ENCODE data around the gene EIF2B2. TPM values are rescaled to one million over a fixed set of nuclear protein-coding genes. Genes with fewer than 3 reads are reported as not detected.

Gene EIF2B2
- polyA plus RNA-seq, 1 donor = 63.3 TPM

DNA sequence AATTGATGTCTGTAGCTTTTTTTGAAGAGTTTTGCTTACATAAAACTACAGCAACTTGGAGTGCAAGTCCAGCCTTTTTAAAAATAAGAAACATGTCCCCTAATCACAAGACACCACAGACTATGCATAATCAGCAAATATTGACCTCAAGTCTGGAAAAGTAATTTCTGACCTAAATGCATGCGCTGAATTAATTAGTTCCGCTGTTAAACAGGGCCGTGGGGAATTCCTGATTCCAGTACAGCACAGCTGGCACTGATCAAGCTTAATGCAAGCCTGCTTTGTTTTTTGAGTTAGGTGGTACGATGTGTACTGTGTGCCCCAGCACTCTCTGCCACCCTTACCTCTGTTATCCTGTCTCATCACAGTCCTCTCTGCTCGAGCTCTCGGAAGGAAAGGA, 39.3 kb downstream of the EIF2B2 start:
- DNase-seq = no peak

DNA sequence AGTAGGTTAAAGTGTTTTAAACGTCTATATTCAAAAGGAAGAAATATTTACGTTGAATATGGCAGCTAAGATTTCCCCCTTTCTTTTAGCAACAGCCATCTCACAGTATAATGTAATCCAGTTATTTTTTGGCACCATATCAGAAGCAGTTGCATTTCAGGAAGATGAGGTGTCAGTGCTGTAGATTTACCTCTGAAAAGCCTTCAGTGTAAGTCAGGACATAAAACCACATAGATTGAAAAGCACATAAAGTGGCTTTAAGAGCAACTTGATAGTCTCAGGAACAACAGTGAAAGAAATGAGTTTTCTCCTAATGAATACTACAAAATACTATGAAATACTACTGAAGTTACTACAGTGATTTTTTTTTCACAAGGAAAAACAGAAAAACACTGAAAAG, 41.6 kb downstream of the EIF2B2 start:
- DNase-seq = no peak

DNA sequence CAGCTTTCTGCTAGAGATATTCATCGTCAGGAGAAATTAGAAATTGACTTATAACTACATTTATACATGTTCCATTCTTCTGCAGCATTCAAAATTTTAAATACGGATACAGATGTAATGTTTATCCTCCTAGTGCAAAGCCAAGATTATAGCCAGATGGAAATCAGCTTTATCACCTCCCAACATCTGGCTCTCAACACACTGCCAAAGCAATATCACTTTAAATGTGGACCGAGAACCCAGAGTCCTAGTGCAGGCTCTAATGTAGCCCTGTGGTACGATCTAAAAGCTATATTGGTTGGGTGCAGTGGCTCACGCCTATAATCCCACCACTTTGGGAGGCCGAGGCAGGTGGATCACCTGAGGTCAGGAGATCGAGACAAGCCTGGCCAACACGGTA, 42.0 kb downstream of the EIF2B2 start:
- no peak for DNase-seq

DNA sequence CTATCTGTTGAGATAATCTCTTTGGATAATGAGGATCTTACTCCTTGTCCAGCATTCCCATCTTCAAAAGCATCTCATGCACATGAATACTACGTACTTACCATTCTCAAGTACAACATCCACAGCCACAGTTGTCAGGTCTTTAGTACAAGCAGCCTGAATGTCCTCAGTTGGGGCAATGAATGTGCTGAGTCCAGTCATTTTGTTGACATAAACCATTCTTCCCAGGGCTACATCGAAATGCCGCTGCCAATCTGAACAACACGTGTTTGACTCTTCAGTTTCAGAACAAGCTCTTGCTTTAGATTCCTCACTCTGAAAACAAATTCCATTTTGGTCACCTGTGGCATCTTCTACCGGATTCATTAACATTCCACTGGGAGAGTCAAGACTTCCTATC, 43.6 kb downstream of the EIF2B2 start:
- no peak for DNase-seq

DNA sequence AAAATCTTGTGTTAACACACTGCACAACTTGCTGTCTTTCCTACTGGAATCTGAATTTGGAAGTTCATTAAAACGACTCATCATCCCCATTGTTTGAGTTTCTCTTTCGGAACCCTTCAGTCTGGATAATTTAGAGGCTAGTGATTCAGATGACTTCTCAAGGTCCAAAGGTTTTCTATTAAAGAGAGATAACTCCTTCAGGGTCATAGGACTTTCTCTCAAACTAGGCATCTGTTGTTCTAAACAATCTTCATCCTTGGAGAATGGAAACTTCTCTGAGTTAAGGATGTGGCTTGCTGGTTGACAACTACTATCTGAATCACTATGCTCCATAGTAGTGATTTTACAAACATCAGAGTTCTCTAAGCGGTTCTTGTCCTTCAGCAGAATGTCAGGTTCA, 44.2 kb downstream of the EIF2B2 start:
- DNase-seq = no peak

DNA sequence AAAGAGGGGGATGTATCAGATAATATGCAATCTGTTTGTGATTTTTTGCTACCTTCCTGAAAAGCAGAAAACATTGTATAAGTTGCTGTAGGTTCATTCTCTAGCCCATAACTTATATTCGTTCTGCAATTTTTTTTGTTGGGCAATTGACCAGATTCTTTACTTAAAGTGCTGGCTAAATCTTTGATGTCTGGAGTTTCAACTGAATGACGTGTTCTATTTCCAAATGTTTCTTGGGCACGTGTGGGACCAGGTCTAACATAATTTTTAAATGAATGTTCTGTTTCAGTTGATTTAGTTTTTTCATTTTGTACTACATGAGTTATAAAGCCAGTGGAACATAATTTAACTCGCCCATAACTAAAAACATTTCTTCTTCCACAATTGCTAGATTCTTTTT, 44.8 kb downstream of the EIF2B2 start:
- no peak for DNase-seq

DNA sequence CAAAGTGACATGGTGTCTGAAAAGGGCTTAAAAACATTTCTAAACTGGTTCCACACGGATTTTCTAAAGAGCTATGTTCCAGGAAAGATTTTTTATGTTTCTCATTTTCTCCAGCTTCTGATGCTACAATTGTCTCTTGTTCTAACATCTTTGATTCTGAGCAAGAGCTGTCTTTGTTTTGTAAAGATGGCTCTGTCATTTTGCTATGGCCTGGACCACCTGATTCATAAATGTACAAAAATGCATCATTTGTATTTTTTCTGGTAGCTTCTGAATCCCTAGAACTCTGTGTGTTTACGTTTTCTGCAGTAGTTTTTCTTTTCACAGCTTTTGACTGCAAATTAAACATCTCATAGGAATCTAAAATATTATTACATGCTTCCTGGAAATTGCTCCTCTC, 45.4 kb downstream of the EIF2B2 start:
- no peak for DNase-seq

DNA sequence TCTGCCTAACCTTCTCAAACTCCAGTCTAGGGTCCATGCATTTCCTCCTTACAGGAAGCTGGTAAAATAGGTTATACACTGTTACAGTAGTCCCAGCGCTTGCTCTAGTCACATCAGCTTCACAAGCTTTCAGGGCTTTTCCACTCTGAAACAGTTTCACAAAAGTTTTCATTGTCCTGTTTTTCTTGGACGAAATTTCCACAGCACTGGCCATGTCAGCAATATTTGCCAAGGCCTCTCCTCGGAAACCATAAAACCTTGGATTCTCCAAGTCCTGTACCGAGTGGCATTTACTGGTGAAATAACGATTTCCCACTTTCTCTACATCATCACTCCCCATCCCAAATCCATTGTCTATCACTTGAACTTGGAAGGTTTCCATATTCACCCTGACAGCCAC, 46.4 kb downstream of the EIF2B2 start:
- DNase-seq = no peak

DNA sequence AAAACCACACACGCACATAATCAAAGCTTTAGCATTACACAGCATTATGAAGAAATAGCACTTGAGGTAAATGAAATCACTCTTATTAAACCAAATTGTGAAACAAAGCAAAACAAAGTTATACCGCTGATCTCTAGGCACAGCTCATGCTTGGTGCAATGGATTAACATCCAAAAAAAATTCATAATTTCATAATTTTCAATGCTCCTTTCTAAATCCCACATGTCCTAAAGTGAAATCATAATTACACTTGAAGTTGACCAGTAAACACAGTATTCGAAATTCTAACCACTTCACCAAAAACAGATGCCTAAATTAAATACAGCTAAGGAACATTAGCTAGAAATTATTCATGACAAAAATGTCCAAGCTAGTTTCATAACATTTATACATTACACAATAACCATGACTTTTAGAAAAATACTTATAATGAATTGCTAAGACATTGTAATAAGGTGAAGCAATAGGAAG, 47.0 kb downstream of the EIF2B2 start:
- DNase-seq = no peak

DNA sequence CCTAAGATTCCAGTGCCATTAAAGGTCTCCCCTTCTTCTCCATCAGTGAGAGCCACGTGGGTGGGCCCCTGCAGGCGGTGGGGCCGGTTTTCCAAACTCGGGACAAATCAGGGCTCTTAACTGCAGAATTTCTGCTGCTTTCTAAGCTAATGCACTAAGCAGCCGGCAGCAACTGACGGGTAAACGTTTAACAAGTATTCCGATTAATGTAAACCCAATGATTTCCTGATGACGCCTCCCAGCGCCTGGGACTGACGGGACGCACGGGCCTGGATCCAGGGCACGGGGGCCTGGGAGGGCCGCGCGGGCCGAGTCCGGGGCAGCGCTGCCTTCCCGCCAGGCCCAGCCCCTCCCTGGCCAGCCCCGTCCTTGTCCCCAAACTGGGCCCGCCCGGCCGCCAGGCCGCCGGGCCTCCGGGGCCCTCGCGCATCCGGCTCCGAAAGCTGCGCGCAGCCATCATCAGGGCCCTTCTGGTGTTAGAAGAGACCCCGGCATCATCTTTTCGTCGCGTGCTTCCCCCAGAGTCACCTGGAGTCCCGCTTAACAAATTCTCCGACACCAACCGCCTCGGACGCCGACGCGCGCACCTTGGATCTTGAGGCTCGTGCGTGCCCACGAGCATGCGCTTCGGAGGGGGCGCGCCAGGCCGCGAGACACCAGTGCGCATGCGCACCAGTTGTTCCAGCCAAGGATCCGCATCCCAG, 48.3 kb downstream of the EIF2B2 start, which contains the start of gene MLH3:
TSS of gene MLH3 (minus strand) at position 616 of the 704 bp plus-strand sequence. CDS start 1,812 bp downstream, outside the sequence.
- peak; percentile 89 for DNase-seq

DNA sequence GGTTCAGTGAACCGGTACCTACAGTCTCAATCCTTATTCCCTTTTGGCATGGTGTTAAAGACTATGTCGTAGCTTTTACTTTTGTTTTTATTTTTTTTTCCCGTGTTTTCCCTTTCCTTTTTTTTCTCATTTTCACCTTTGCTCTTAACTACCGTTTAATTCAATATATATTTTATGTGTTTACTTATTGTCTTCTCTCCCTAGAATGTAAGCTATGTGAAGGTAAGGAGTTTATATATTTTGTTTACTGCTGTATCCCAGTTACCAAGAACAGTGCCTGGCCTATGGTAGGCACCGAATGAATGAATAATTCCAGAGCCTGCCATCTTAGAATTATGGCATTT, 48.8 kb downstream of the EIF2B2 start:
- DNase-seq = no peak

DNA sequence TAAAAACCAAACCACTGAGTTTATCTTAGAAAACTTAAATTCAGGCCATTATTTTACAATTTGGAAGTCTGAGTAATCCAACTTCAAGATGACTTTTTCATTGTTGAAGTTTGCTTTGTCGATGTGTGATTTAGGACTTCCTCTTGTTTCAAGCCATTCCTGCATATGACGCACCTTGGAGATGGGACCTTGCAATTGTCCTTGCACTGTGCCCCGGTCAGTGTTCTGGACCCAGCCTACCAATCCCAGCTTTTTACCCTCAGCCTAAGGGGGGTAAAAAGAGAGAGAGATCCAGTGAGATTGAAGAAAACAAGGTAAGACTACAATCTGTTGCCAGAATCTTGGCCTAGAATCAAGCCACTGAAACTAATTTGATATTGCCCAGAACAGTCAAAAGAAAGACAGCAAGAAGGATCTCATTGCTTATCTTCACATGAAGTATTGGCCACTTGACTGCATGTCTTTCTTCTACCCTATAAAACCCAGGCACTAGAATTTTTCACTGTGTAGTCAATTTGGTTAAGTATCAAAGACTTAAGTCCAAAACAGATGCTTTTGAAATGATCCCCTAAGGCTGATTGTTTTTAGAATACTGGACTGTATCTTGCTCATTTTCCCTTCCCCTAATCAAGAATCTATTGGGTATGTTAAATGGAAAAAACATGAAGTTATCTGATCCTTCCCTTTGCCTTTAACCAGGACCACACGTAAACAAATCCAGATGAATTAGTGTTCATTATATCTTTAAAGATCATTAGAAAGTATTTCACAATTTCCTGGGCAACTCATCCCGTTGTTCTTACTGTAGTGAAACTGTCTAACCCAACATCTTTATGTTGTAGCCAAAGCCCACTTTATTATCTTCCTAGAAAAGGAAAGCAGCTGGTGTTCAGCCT, 50.9 kb downstream of the EIF2B2 start:
- no peak for DNase-seq

DNA sequence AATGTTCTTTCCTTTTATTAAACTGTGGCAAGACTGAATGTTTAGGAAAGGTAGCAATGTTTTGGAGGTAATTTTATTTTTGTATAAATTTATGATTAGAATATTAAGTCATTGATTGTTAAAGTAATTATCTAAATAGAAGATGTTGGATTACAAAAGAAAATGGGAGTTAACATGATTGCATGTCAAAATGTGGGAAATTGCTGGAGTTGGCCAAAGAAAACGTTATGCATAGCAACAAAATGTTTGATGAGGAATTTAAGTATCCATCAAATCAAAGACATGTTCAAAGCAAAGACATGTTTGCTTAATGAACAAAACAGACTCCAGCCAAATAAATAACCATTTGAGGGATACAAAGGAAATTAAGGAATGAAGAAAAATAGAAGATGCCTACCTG, 51.7 kb downstream of the EIF2B2 start:
- no peak for DNase-seq

DNA sequence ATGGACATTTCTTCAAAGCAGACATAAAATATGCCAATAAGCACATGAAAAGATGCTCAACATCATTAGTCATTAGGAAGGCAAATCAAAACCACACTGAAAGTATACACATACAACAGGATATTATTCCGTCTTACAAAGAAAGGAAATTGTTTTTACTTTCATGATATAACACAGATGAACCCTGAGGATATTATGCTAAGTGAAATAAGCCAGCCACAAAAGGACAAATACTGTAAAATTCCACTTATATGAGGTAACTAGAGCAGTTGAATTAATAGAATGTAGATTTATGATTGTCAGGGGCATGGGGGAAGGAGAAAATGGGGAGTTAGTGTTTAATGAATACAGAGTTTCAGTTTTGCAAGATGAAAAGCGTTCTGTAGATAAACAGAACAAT, 56.9 kb downstream of the EIF2B2 start:
- DNase-seq = no peak

DNA sequence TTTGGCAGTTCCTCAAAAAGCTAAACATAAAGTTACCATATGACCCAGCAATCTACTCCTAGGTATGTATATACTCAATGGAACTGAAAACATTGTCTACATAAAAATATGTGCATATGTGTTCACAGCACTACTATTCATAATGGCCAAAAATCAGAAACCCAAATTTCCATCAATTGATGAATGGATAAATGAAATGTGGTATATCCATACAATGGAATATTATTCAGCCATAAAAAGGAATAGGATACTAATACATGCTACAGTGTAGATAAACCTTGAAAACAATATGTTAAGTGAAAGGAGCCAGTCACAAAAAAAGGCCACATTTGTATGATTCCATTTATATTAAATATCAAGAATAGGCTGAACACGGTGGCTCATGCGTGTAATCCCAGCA, 57.7 kb downstream of the EIF2B2 start:
- DNase-seq = no peak

Other genes with a start within 250 kb of the EIF2B2 start
- gene YLPM1, start 239.6 kb upstream of the EIF2B2 start, polyA plus RNA-seq (ENCODE audit: insufficient read length) = 128 TPM
- gene PROX2, start 126.8 kb upstream of the EIF2B2 start, polyA plus RNA-seq (ENCODE audit: insufficient read length) = 4.3 TPM
- 140 TPM for gene DLST, start 121.0 kb upstream of the EIF2B2 start, polyA plus RNA-seq (ENCODE audit: insufficient read length)
- 0.91 TPM for gene RPS6KL1, start 79.7 kb upstream of the EIF2B2 start, polyA plus RNA-seq (ENCODE audit: insufficient read length)
- 5.5 TPM for gene PGF, start 47.3 kb upstream of the EIF2B2 start, polyA plus RNA-seq (ENCODE audit: insufficient read length)
- gene MLH3, start 48.5 kb downstream of the EIF2B2 start, polyA plus RNA-seq (ENCODE audit: insufficient read length) = 46.7 TPM
- 58.5 TPM for gene ACYP1, start 61.1 kb downstream of the EIF2B2 start, polyA plus RNA-seq (ENCODE audit: insufficient read length)
- gene ZC2HC1C, start 66.7 kb downstream of the EIF2B2 start, polyA plus RNA-seq (ENCODE audit: insufficient read length) = 7.8 TPM
- 154 TPM for gene NEK9, start 124.1 kb downstream of the EIF2B2 start, polyA plus RNA-seq (ENCODE audit: insufficient read length)
- 271 TPM for gene TMED10, start 173.7 kb downstream of the EIF2B2 start, polyA plus RNA-seq (ENCODE audit: insufficient read length)

Data from left kidney (tissue), 2 donors.